Duodenal mucosa (tissue), 2 donors: ENCODE data around the gene LENG9.
"Not testable (repeated sequence)": the region's sequence is repeated elsewhere in the genome, so short reads cannot be mapped to it uniquely, and the experiment has no call there.

ENCODE experiments used
- H3K27ac ChIP-seq: one replicate; pipeline ENCODE4 v1.7.0; 2013; ENCODE audit warnings: low read depth, low read length
- H3K27me3 ChIP-seq, 2 donors: one replicate each; pipeline ENCODE4 v1.7.0; 2013; ENCODE audit warnings: low read length in 2 of 2, control low read depth in 1 of 2; ENCODE audit not compliant: insufficient read depth in 2 of 2, control insufficient read depth in 1 of 2
- H3K36me3 ChIP-seq, 2 donors: one replicate each; pipeline ENCODE4 v1.7.0; 2013; ENCODE audit warnings: low read length in 2 of 2, control low read depth in 1 of 2; ENCODE audit not compliant: insufficient read depth in 2 of 2, control insufficient read depth in 1 of 2
- H3K4me1 ChIP-seq, 2 donors: one replicate each; pipeline ENCODE4 v1.7.0; 2013; ENCODE audit warnings: low read length in 2 of 2, control low read depth in 1 of 2; ENCODE audit not compliant: insufficient read depth in 2 of 2, control insufficient read depth in 1 of 2
- H3K4me3 ChIP-seq, 2 donors: one replicate each; pipeline ENCODE4 v1.7.0; 2013; ENCODE audit warnings: low read length in 2 of 2, low read depth in 1 of 2
- H3K9ac ChIP-seq, 2 donors: one replicate each; pipeline ENCODE4 v1.7.0; 2013; ENCODE audit warnings: low read length in 2 of 2, low read depth in 1 of 2
- H3K9me3 ChIP-seq, 2 donors: one replicate each; pipeline ENCODE4 v1.7.0; 2013; ENCODE audit warnings: low read length in 2 of 2, control low read depth in 1 of 2; ENCODE audit not compliant: control insufficient read depth in 1 of 2

The LENG9 gene

GRCh38 chr19:54495284-54495683 is 31.7 kb upstream of the LENG9 start:
- H3K4me3 ChIP-seq, H3K9ac ChIP-seq, H3K27ac ChIP-seq, H3K27me3 ChIP-seq, H3K36me3 ChIP-seq, H3K9me3 ChIP-seq, H3K4me1 ChIP-seq: not testable (repeated sequence)

- Histone ChIP-seq H3K9ac (no peak overlapping the region), H3K27me3 (peaks cover 3 to 6% of the 10 kb centered on the region in 2 donors), H3K27ac (no peak overlapping the region), H3K4me1 (no peaks in the 10 kb centered on the region), H3K9me3 (no peaks in the 10 kb centered on the region), H3K36me3 (no peaks in the 10 kb centered on the region), H3K4me3 (no peak overlapping the region)
These were observed 30.5 kb upstream of the LENG9 start for GRCh38 chr19:54493967-54494585.

DNA sequence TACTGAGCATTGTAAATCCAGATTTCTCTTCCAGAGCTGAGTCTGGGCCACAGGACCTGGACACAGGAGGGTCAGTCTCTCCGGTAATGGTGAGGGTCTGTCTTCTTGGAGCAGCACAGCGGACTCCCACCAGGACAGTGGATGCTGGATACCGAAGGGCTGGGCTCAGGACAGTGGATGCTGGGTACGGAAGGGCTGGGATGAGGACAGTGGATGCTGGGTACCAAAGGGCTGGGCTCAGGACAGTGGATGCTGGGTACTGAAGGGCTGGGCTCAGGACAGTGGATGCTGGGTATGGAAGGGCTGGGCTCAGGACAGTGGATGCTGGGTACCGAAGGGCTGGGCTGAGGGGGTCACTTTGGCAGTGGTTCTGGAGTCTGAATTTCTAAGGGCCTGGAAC is 29.5 kb upstream of the LENG9 start:
- H3K9ac ChIP-seq, H3K27me3 ChIP-seq, H3K36me3 ChIP-seq, H3K27ac ChIP-seq, H3K4me1 ChIP-seq, H3K4me3 ChIP-seq, H3K9me3 ChIP-seq: not testable (repeated sequence)

- H3K4me3 ChIP-seq, result no peak overlapping the region
- H3K36me3 ChIP-seq, result no peaks in the 10 kb centered on the region
- H3K27me3 ChIP-seq, result peaks cover 3 to 6% of the 10 kb centered on the region in 2 donors
- no peaks in the 10 kb centered on the region for H3K4me1 ChIP-seq
- H3K27ac ChIP-seq, result no peak overlapping the region
- H3K9me3 ChIP-seq, result no peaks in the 10 kb centered on the region
- no peak overlapping the region for H3K9ac ChIP-seq
These were observed 29.0 kb upstream of the LENG9 start for GRCh38 chr19:54492568-54492967.

DNA sequence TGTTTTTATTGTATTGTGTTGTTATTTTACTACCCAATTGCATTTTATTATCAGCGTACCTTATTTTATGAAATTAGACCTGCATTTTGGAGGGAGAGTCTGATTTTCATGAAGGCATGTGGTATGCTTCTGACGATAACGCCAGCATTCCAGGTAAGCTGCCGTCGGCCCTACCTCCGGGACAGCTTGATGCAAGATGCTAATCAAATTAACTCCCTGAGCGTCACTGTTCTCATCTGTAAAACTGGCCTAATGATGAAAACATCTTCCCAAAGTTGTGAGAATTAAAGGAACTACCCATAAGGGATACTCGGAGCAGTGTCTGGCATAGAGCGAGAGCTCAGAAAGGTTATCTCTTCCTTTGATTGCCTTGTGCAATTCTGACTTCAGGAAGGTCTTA is 26.2 kb upstream of the LENG9 start:
- no peak overlapping the region for H3K27ac ChIP-seq
- H3K36me3 ChIP-seq, result no peaks in the 10 kb centered on the region
- H3K4me3 ChIP-seq, result no peak overlapping the region
- H3K9me3 ChIP-seq, result no peaks in the 10 kb centered on the region
- H3K9ac ChIP-seq, result no peak overlapping the region
- H3K27me3 ChIP-seq, result peaks cover 3 to 6% of the 10 kb centered on the region in 2 donors
- no peaks in the 10 kb centered on the region for H3K4me1 ChIP-seq

- Histone ChIP-seq H3K9ac (no peak overlapping the region), H3K27me3 (peaks cover 3 to 6% of the 10 kb centered on the region in 2 donors), H3K27ac (no peak overlapping the region), H3K9me3 (no peaks in the 10 kb centered on the region), H3K4me3 (no peak overlapping the region), H3K4me1 (no peaks in the 10 kb centered on the region), H3K36me3 (no peaks in the 10 kb centered on the region)
These were observed 25.8 kb upstream of the LENG9 start for GRCh38 chr19:54489341-54489740.

- Histone ChIP-seq H3K4me3 (no peak overlapping the region), H3K9me3 (no peaks in the 10 kb centered on the region), H3K36me3 (no peaks in the 10 kb centered on the region), H3K9ac (no peak overlapping the region), H3K4me1 (no peaks in the 10 kb centered on the region), H3K27me3 (peaks cover 0 to 8% of the 10 kb centered on the region in 2 donors), H3K27ac (no peak overlapping the region)
These were observed 22.3 kb upstream of the LENG9 start for GRCh38 chr19:54485851-54486250.

DNA sequence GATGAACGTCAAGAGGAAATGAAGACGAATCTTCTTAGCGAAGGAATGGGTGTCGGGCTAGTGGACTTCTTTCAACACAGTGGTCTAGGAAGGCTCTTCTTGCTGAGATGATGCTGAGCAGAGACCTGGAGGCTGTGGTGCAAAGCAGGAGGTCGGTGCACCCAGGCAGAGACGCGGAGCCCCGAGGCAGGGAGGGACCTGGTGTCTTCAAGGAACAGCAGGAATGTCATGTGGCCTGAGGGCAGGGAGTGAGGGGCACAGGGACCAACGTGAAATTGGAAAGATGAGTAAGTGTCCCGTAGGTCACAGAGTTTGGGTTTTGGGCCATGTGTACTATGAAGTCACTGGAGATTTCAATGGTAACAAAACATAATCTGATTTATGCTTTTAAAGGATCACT is 20.9 kb upstream of the LENG9 start:
- Histone ChIP-seq H3K36me3 (no peaks in the 10 kb centered on the region), H3K9ac (no peak overlapping the region), H3K27ac (no peak overlapping the region), H3K27me3 (peaks cover 0 to 7% of the 10 kb centered on the region in 2 donors), H3K9me3 (no peaks in the 10 kb centered on the region), H3K4me3 (no peak overlapping the region), H3K4me1 (no peaks in the 10 kb centered on the region)

- Histone ChIP-seq H3K36me3 (no peaks in the 10 kb centered on the region), H3K4me1 (peaks cover 3 to 4% of the 10 kb centered on the region in 2 donors), H3K27ac (no peak overlapping the region), H3K9ac (no peak overlapping the region), H3K4me3 (no peak overlapping the region), H3K9me3 (no peaks in the 10 kb centered on the region), H3K27me3 (peaks cover 0 to 6% of the 10 kb centered on the region in 2 donors)
These were observed 19.3 kb upstream of the LENG9 start for GRCh38 chr19:54482889-54483288.

- no peaks in the 10 kb centered on the region for H3K36me3 ChIP-seq
- H3K4me1 ChIP-seq, result peaks cover 6 to 14% of the 10 kb centered on the region in 2 donors
- peaks cover 0 to 6% of the 10 kb centered on the region in 2 donors for H3K27me3 ChIP-seq
- no peak overlapping the region for H3K9ac ChIP-seq
- H3K27ac ChIP-seq, result no peak overlapping the region
- H3K4me3 ChIP-seq, result no peak overlapping the region
- H3K9me3 ChIP-seq, result no peaks in the 10 kb centered on the region
These were observed 17.9 kb upstream of the LENG9 start for GRCh38 chr19:54481326-54481930.
